ELF-1 (cell line): Measurements from ENCODE around the gene CEP164.

Experiments used
- DNase-seq: peaks from one replicate; pipeline ENCODE4 v3.0.0-alpha.2; 2016; ENCODE audit warnings: low read depth, low spot score

Gene CEP164

GRCh38 chr11:117327567-117328374 lies at the start of gene CEP164:
TSS of gene CEP164 (plus strand) at chr11:117327854. CDS start at chr11:117338587, 10,733 bp downstream.
- DNase-seq: peak; percentile 96

- no peak for DNase-seq
These were observed 49.3 kb upstream of the CEP164 start for GRCh38 chr11:117278347-117278746.

- no peak for DNase-seq
These were observed 47.8 kb upstream of the CEP164 start for GRCh38 chr11:117279711-117280376.

- peak; percentile 61 for DNase-seq
These were observed 46.5 kb upstream of the CEP164 start for GRCh38 chr11:117281159-117281558.

- DNase-seq: no peak
These were observed 45.8 kb upstream of the CEP164 start for GRCh38 chr11:117281869-117282268.

GRCh38 chr11:117282956-117283355 lies 44.7 kb upstream of the CEP164 start:
- DNase-seq: no peak

GRCh38 chr11:117284053-117284452 lies 43.6 kb upstream of the CEP164 start:
- DNase-seq: no peak

GRCh38 chr11:117286588-117286987 lies 41.1 kb upstream of the CEP164 start:
- DNase-seq: no peak

- no peak for DNase-seq
These were observed 40.0 kb upstream of the CEP164 start for GRCh38 chr11:117287668-117288067.

- no peak for DNase-seq
These were observed 37.9 kb upstream of the CEP164 start for GRCh38 chr11:117289795-117290194.

- DNase-seq: no peak
These were observed 36.8 kb upstream of the CEP164 start, which contains the start of gene BACE1-AS for GRCh38 chr11:117290809-117291396. TSS of gene BACE1-AS (plus strand) at chr11:117291346.

GRCh38 chr11:117292616-117293015 lies 35.0 kb upstream of the CEP164 start:
- peak; percentile 69 for DNase-seq

- DNase-seq: no peak
These were observed 32.1 kb upstream of the CEP164 start for GRCh38 chr11:117295438-117296137.

- no peak for DNase-seq
These were observed 30.8 kb upstream of the CEP164 start for GRCh38 chr11:117296881-117297280.

- no peak for DNase-seq
These were observed 29.5 kb upstream of the CEP164 start for GRCh38 chr11:117298195-117298594.

GRCh38 chr11:117299351-117300282 lies 28.0 kb upstream of the CEP164 start:
- DNase-seq: peak; percentile 17

- peak; percentile 91 for DNase-seq
These were observed 27.4 kb upstream of the CEP164 start for GRCh38 chr11:117300283-117300663.

GRCh38 chr11:117300773-117301172 lies 26.9 kb upstream of the CEP164 start:
- DNase-seq: peak; percentile 19

GRCh38 chr11:117302228-117302627 lies 25.4 kb upstream of the CEP164 start:
- no peak for DNase-seq

GRCh38 chr11:117303101-117303500 lies 24.6 kb upstream of the CEP164 start:
- no peak for DNase-seq
